IMR-90 (cell line): ENCODE data around the gene KCNK5. TPM values are rescaled to one million over a fixed set of nuclear protein-coding genes. Genes with fewer than 3 reads are reported as not detected.

Experiments used
- ATAC-seq: fragments of 200-7000 bp; cut with Tn5 transposase; 2 replicates; pipeline ENCODE4 v1.9.1; 2020; ENCODE audit warnings: low read depth, mild to moderate bottlenecking, moderate library complexity
- BruUV-seq: library from RNA; stranded (reverse); fragments of 400-500 nt; replicated peaks from 2 replicates; lab custom pipeline; 2021; lab: Mats Ljungman, UMichigan
- CTCF ChIA-PET: fragments of 300-600 bp; formaldehyde crosslinking; extraction: SDS; loops from one replicate; lab custom pipeline; 2021; ENCODE audit warnings: antibody characterized with exemption; lab: Yijun Ruan, JAX
- POLR2A ChIA-PET: fragments of 300-600 bp; sonication (Branson Sonifier 250); formaldehyde crosslinking; loops from one replicate; lab custom pipeline; 2022; ENCODE audit warnings: antibody characterized with exemption; ENCODE audit not compliant: unreplicated experiment; lab: Charles Lee
- DNase-seq: peaks from one replicate; pipeline ENCODE4 v3.0.0; 2013
- H2AFZ ChIP-seq: replicated peaks from 2 replicates; pipeline ENCODE3; 2013; ENCODE audit warnings: low read length, mild to moderate bottlenecking; ENCODE audit not compliant: poor library complexity
- H2AK5ac ChIP-seq: 2 replicates; pipeline ENCODE4 v1.6.1; 2013; ENCODE audit warnings: low read depth, low read length, inconsistent platforms
- H2AK9ac ChIP-seq: replicated peaks from 2 replicates; pipeline ENCODE3; 2013; ENCODE audit warnings: mild to moderate bottlenecking, low read depth, low read length, moderate library complexity; ENCODE audit not compliant: poor library complexity
- H2BK120ac ChIP-seq: 2 replicates; pipeline ENCODE4 v1.6.1; 2013; ENCODE audit warnings: low read depth, low read length, inconsistent platforms
- H2BK15ac ChIP-seq: 3 replicates; pipeline ENCODE4 v1.6.1; 2013; ENCODE audit warnings: low read depth, low read length, inconsistent platforms
- H2BK20ac ChIP-seq: 2 replicates; pipeline ENCODE4 v1.6.1; 2013; ENCODE audit warnings: low read depth, mild to moderate bottlenecking, inconsistent platforms, low read length, moderate library complexity
- H2BK5ac ChIP-seq: 2 replicates; pipeline ENCODE4 v1.6.1; 2013; ENCODE audit warnings: mild to moderate bottlenecking, low read depth, low read length, inconsistent platforms; ENCODE audit not compliant: poor library complexity, severe bottlenecking
- H3K14ac ChIP-seq: replicated peaks from 2 replicates; pipeline ENCODE4 v1.6.1; 2013; ENCODE audit warnings: low read depth, low read length, inconsistent platforms
- H3K18ac ChIP-seq: 2 replicates; pipeline ENCODE4 v1.6.1; 2013; ENCODE audit warnings: low read depth, low read length, control low read depth
- H3K23ac ChIP-seq: 2 replicates; pipeline ENCODE4 v1.6.1; 2013; ENCODE audit warnings: low read depth, low read length, inconsistent platforms
- H3K27ac ChIP-seq: 2 replicates; pipeline ENCODE4 v1.5.1; 2013; ENCODE audit warnings: mild to moderate bottlenecking, control low read depth, low read length; ENCODE audit not compliant: insufficient read depth
- H3K27me3 ChIP-seq: 2 replicates; pipeline ENCODE4 v1.6.1; 2013; ENCODE audit warnings: low read length; ENCODE audit not compliant: control insufficient read depth, insufficient read depth
- H3K36me3 ChIP-seq: 2 replicates; pipeline ENCODE4 v1.6.1; 2013; ENCODE audit warnings: low read length, mixed read lengths; ENCODE audit not compliant: control insufficient read depth, insufficient read depth
- H3K4ac ChIP-seq: 2 replicates; pipeline ENCODE4 v1.6.1; 2013; ENCODE audit warnings: low read depth, low read length, inconsistent platforms
- H3K4me1 ChIP-seq: 2 replicates; pipeline ENCODE4 v1.6.1; 2013; ENCODE audit warnings: low read length, mixed read lengths; ENCODE audit not compliant: control insufficient read depth, insufficient read depth
- H3K4me2 ChIP-seq: 2 replicates; pipeline ENCODE4 v1.6.1; 2013; ENCODE audit warnings: low read depth, mild to moderate bottlenecking, control low read depth, low read length, moderate library complexity
- H3K4me3 ChIP-seq: 2 replicates; pipeline ENCODE4 v1.5.1; 2013; ENCODE audit warnings: low read depth, mild to moderate bottlenecking, control low read depth, low read length, moderate library complexity; ENCODE audit not compliant: insufficient read depth
- H3K56ac ChIP-seq: 2 replicates; pipeline ENCODE4 v1.6.1; 2013; ENCODE audit warnings: low read length, inconsistent platforms; ENCODE audit not compliant: insufficient read depth; ENCODE audit errors: extremely low read depth
- H3K79me1 ChIP-seq, 2 experiments: 2 replicates each; pipeline ENCODE4 v1.6.1; 2013; ENCODE audit warnings: low read length in 2 of 2, inconsistent platforms in 1 of 2, low read depth in 1 of 2
- H3K9ac ChIP-seq: 2 replicates; pipeline ENCODE4 v1.6.1; 2013; ENCODE audit warnings: low read depth, low read length, control low read depth
- H3K9me1 ChIP-seq: 2 replicates; pipeline ENCODE4 v1.6.1; 2013; ENCODE audit warnings: low read length, inconsistent platforms; ENCODE audit not compliant: insufficient read depth
- H3K9me3 ChIP-seq: 2 replicates; pipeline ENCODE4 v1.6.1; 2013; ENCODE audit warnings: low read length; ENCODE audit not compliant: control insufficient read depth, insufficient read depth
- H4K20me1 ChIP-seq: 2 replicates; pipeline ENCODE4 v1.6.1; 2013; ENCODE audit warnings: low read length, inconsistent platforms; ENCODE audit not compliant: insufficient read depth
- H4K5ac ChIP-seq: 2 replicates; pipeline ENCODE4 v1.6.1; 2013; ENCODE audit warnings: mild to moderate bottlenecking, low read depth, low read length, control low read depth
- H4K8ac ChIP-seq, 2 experiments: 2 replicates each; pipeline ENCODE4 v1.6.1; 2013; ENCODE audit warnings: low read depth in 2 of 2, low read length in 2 of 2, control low read depth in 1 of 2, inconsistent platforms in 1 of 2
- H4K91ac ChIP-seq: 2 replicates; pipeline ENCODE4 v1.6.1; 2013; ENCODE audit warnings: low read depth, low read length, inconsistent platforms; ENCODE audit not compliant: insufficient read depth
- MAFK ChIP-seq: IDR thresholded peaks from 2 replicates; pipeline ENCODE4 v1.6.1; 2012; ENCODE audit warnings: low read depth, low read length, improper control_type of control experiment
- NFE2L2 ChIP-seq: fragments of 150-350 bp; IDR thresholded peaks from 2 replicates; pipeline ENCODE4 v1.6.1; 2016; ENCODE audit warnings: low read depth, mild to moderate bottlenecking, low read length
- WGBS, 2 experiments: methylation state at CpG; one replicate each; pipeline versions ENCODE4 v1.1.5 to v1.1.7; 2013; ENCODE audit warnings: missing lambda C conversion rate in 2 of 2; ENCODE audit not compliant: insufficient read length in 1 of 2; ENCODE audit errors: extremely low coverage in 2 of 2; 5-methylcytosine and 5-hydroxymethylcytosine counted together
- dilution Hi-C: fragments of 300-500 bp; cut with HindIII; formaldehyde crosslinking; loops from one replicate; pipeline ENCODE4 v1.14.3; 2018; ENCODE audit warnings: low sequenced_read_pairs; ENCODE audit not compliant: unreplicated experiment
- in situ Hi-C: fragments of 300-500 bp; cut with MboI; formaldehyde crosslinking; loops from 3 replicates; pipeline ENCODE4 v1.14.3; 2019; ENCODE audit warnings: low sequenced_read_pairs, inconsistent platforms, mixed read lengths
- intact Hi-C: fragments of 100-400 bp; cut with micrococcal nuclease; formaldehyde crosslinking; loops from 2 replicates; pipeline ENCODE4 v1.10.0; 2022
- polyA plus RNA-seq, 3 experiments: library from polyadenylated mRNA; depleted of rRNA; stranded (reverse); fragments of >200 nt; gene quantifications; 2 replicates each; pipeline ENCODE4 v1.2.3, GENCODE V29; 2012; ENCODE audit warnings: low replicate concordance in 1 of 3
- total RNA-seq: library from RNA; depleted of rRNA; stranded (reverse); fragments of >200 nt; gene quantifications from 2 replicates; pipeline ENCODE4 v1.2.3, GENCODE V29; 2012
- TF ChIP-seq, protein P1 (sequence below): fragments of 150-350 bp; IDR thresholded peaks from 2 replicates; pipeline ENCODE4 v1.6.1; 2016; ENCODE audit warnings: low read depth, mild to moderate bottlenecking, low read length, moderate library complexity, borderline replicate concordance

Gene KCNK5
- total and polyA plus RNA-seq, 2 of the 4 experiments (the other 2 are of a cell fraction) = not detected

DNA sequence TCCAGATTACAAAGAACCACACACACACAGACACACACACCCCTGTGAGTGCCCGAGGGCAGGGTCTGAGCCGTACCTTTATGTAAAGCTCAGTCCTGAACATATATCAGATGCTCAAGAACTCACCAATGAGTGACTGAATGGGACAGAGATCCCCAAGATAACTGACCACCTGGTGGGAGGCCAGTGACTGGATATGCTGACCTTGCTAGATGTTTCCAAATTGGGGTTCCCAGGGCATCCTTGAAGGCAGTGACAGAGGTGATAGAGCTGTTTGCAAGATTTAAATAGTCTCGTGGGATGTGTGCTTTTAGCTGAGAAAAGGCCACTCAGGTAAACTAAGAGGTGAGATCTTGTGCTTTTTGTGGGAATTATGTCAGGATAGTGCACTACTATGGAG lies 45.6 kb upstream of the KCNK5 start:
- no peaks in the 10 kb centered on the region for H3K79me1 ChIP-seq
- H3K23ac ChIP-seq = no peak overlapping the region
- no peak overlapping the region for H3K27ac ChIP-seq
- no peak overlapping the region for H3K14ac ChIP-seq
- DNase-seq (no peak), ATAC-seq (no peak)
- H2AK9ac ChIP-seq = no peak overlapping the region
- CTCF ChIA-PET = no interaction called here
- in situ Hi-C loops (no loop called here), intact Hi-C loops (no loop called here), dilution Hi-C loops (no loop called here)
- H3K4me1 ChIP-seq = no peaks in the 10 kb centered on the region
- H4K8ac ChIP-seq = no peak overlapping the region
- no peak overlapping the region for H3K4me3 ChIP-seq
- H3K9me3 ChIP-seq = no peaks in the 10 kb centered on the region
- H3K27me3 ChIP-seq = no peaks in the 10 kb centered on the region
- no peak overlapping the region for H3K4ac ChIP-seq
- no peak overlapping the region for H3K56ac ChIP-seq
- no peak overlapping the region for H3K18ac ChIP-seq
- no peak overlapping the region for H2AK5ac ChIP-seq
- H4K5ac ChIP-seq = no peak overlapping the region
- no peak overlapping the region for H4K91ac ChIP-seq
- no peak overlapping the region for H2BK20ac ChIP-seq
- H2BK15ac ChIP-seq = no peak overlapping the region
- TF ChIP-seq, protein P1, sequence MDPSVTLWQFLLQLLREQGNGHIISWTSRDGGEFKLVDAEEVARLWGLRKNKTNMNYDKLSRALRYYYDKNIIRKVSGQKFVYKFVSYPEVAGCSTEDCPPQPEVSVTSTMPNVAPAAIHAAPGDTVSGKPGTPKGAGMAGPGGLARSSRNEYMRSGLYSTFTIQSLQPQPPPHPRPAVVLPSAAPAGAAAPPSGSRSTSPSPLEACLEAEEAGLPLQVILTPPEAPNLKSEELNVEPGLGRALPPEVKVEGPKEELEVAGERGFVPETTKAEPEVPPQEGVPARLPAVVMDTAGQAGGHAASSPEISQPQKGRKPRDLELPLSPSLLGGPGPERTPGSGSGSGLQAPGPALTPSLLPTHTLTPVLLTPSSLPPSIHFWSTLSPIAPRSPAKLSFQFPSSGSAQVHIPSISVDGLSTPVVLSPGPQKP = no peak
- TF ChIP-seq MAFK = no peak
- TF ChIP-seq NFE2L2 = no peak
- H2BK120ac ChIP-seq = no peak overlapping the region
- no peaks in the 10 kb centered on the region for H4K20me1 ChIP-seq
- POLR2A ChIA-PET = no interaction called here
- no peak overlapping the region for H2BK5ac ChIP-seq
- no peaks in the 10 kb centered on the region for H3K36me3 ChIP-seq
- H3K4me2 ChIP-seq = no peak overlapping the region
- BruUV-seq = no TSS peak
- no CpG with 5 or more reads among the region's 3 CpGs for WGBS, 2 experiments
- no peak overlapping the region for H3K9ac ChIP-seq
- H3K9me1 ChIP-seq = no peaks in the 10 kb centered on the region
- H2AFZ ChIP-seq = no peak overlapping the region
